Measurements from ENCODE around the gene MAP6D1. TPM values are rescaled to one million over a fixed set of nuclear protein-coding genes. Genes with fewer than 3 reads are reported as not detected.
A peak's percentile ranks its signal among the peaks of the same experiment; 100 is the strongest.

MAP6D1 gene
- total RNA-seq, 1 experiment from 2014 or later: 7.1 TPM

DNA sequence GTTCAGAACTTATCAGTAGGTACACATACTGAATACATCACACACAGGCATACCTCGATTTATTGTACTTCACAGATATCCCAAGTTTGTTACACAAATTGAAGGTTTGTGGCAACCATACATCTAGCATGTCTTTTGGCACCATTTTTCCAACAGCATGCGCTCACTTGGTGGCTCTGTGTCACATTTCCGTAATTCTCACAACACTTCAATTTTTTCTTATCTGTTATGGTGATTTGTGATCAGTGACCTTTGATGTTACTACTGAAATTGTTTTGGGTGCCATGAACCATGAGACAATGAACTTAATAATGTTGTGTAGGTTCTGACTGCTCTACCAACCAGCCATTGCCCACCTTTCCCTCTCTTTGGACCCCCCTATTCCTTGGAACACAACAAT, 48.5 kb upstream of the MAP6D1 start:
- Mint-ChIP-seq H3K4me1 (peaks cover 10 to 13% of the 10 kb centered on the region in 2 experiments), H3K27ac (peak overlapping the region in 1 of 3 experiments; percentile 29; a peak in 1 of 7 replicates), H3K9me3 (no peaks in the 10 kb centered on the region), H3K4me3 (no peak overlapping the region), H3K27me3 (ENCODE audit: low read depth) (no peaks in the 10 kb centered on the region), H3K36me3 (ENCODE audit: insufficient read depth in 1 of 3, low read depth in 3 of 3) (peaks cover 8 to 14% (median 11%) of the 10 kb centered on the region in 3 experiments; a peak in 6 of 7 replicates)
- Histone ChIP-seq H3K9me3 (ENCODE audit: control insufficient read depth, low read depth, low read length) (no peaks in the 10 kb centered on the region), H3K79me1 (ENCODE audit: insufficient read depth, low read depth, low read length, poor library complexity, severe bottlenecking) (peaks cover 7% of the 10 kb centered on the region), H2AK5ac (ENCODE audit: insufficient read length, low read length) (no peak overlapping the region), H3K27ac (ENCODE audit: insufficient read length, low read depth, low read length) (no peak overlapping the region), H3T11ph (ENCODE audit: low read length) (no peak overlapping the region), H3K27me3 (ENCODE audit: insufficient read depth, low read length) (no peaks in the 10 kb centered on the region), H2AFZ (ENCODE audit: low read length) (no peak overlapping the region), H3K79me2 (ENCODE audit: insufficient read depth, low read length) (peaks cover 15% of the 10 kb centered on the region; the same call in 1 of the 2 replicates), H4K91ac (ENCODE audit: insufficient read length, low read depth, low read length) (no peak overlapping the region), H4K8ac (replicated peaks; ENCODE audit: insufficient read length, low read depth, low read length) (no peak overlapping the region), H3K4me2 (ENCODE audit: insufficient read depth, insufficient read length, low read length) (no peak overlapping the region), H4K20me1 (ENCODE audit: control insufficient read depth, insufficient read depth, insufficient read length) (no peaks in the 10 kb centered on the region), H2BK5ac (ENCODE audit: insufficient read length, low read length) (no peak overlapping the region), H3K56ac (ENCODE audit: insufficient read length, low read depth, low read length) (no peak overlapping the region), H3K4ac (ENCODE audit: low read depth, low read length) (no peak overlapping the region), H3K14ac (ENCODE audit: insufficient read depth, low read length) (no peak overlapping the region), H4K5ac (ENCODE audit: insufficient read length, low read depth, low read length) (no peak overlapping the region), H2BK20ac (ENCODE audit: low read depth, low read length, poor library complexity, severe bottlenecking) (no peak overlapping the region), H2BK15ac (ENCODE audit: low read depth, low read length) (no peak overlapping the region), H3K23ac (ENCODE audit: insufficient read length, low read depth, low read length) (no peak overlapping the region), H3K18ac (ENCODE audit: insufficient read length, low read depth, low read length) (no peak overlapping the region), H3K9ac (ENCODE audit: extremely low read depth, insufficient read length, low read length) (no peak overlapping the region), H3K4me1 (ENCODE audit: insufficient read depth, low read length) (peaks cover 2% of the 10 kb centered on the region; the same call in 1 of the 2 replicates), H2BK120ac (ENCODE audit: low read depth, low read length, poor library complexity, severe bottlenecking) (no peak overlapping the region), H3K23me2 (ENCODE audit: insufficient read length, low read depth, low read length, poor library complexity, severe bottlenecking) (no peaks in the 10 kb centered on the region), H2BK12ac (ENCODE audit: insufficient read length, low read depth, low read length) (no peak overlapping the region)
- TF ChIP-seq, protein P1, sequence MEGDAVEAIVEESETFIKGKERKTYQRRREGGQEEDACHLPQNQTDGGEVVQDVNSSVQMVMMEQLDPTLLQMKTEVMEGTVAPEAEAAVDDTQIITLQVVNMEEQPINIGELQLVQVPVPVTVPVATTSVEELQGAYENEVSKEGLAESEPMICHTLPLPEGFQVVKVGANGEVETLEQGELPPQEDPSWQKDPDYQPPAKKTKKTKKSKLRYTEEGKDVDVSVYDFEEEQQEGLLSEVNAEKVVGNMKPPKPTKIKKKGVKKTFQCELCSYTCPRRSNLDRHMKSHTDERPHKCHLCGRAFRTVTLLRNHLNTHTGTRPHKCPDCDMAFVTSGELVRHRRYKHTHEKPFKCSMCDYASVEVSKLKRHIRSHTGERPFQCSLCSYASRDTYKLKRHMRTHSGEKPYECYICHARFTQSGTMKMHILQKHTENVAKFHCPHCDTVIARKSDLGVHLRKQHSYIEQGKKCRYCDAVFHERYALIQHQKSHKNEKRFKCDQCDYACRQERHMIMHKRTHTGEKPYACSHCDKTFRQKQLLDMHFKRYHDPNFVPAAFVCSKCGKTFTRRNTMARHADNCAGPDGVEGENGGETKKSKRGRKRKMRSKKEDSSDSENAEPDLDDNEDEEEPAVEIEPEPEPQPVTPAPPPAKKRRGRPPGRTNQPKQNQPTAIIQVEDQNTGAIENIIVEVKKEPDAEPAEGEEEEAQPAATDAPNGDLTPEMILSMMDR (conservative IDR thresholded peaks at IDR 0.05): no peak
- WGBS (ENCODE audit: extremely low coverage, insufficient read length, low lambda C conversion rate): no CpG with 5 or more reads among the region's 3 CpGs
- no peak for DNase-seq

Data from H9 (cell line).